ENCODE data around the gene GPS1. TPM values are rescaled to one million over a fixed set of nuclear protein-coding genes. Genes with fewer than 3 reads are reported as not detected.

The GPS1 gene
- total and polyA plus RNA-seq, 9 of the 15 experiments (the other 6 are each of a cell fraction or from before 2014, with no cell fraction given) = 3.1 to 167 (median 69.9) TPM

DNA sequence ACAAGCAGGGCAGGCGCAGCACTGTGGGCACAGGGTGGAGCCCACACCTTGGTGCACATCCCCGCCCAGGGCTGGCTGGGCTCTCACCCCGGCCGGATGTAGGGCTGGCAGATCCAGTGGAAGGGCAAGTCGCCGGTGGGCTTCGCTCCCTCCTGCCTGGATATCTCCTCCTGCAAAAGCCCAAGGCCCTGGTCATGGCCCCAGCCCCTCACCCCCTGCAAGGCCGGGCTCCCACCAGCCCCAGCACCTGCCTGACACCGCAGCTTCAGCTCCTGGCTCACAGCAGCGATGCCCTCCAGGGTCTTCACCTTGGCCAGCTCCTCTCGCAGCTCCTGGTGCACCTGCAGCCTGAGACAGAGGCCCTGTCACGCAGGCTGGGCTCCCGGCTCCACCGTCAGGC, 8.9 kb downstream of the GPS1 start:
- peaks cover 7% of the 10 kb centered on the region for H4K20me1 ChIP-seq (replicated peaks; ENCODE audit: control insufficient read depth, insufficient read depth, low read length)
- H3K4me1 ChIP-seq (replicated peaks in 1 of 2; ENCODE audit: control insufficient read depth in 2 of 2, insufficient read depth in 2 of 2, low read length in 2 of 2) = peaks cover 3 to 88% of the 10 kb centered on the region in 2 experiments; a peak in 3 of 5 replicates
- intact Hi-C loops (cut with micrococcal nuclease) (no loop called here), in situ Hi-C loops (cut with MboI) (no loop called here)
- no peaks in the 10 kb centered on the region for H3K27me3 ChIP-seq (ENCODE audit: control insufficient read depth in 2 of 2, insufficient read depth in 2 of 2, low read length in 2 of 2)
- H3K27ac ChIP-seq (ENCODE audit: extremely low read depth, low read depth, low read length) = no peak overlapping the region
- no peaks in the 10 kb centered on the region for H3K9me3 ChIP-seq (replicated peaks; ENCODE audit: control insufficient read depth, insufficient read depth, low read depth, low read length)
- no peak for FAIRE-seq
- POLR2A ChIA-PET = interaction anchor here (0.6 to 2.5 kb wide), 7 partner anchors 10 to 127 kb away, joined by 3 to 11 read pairs (median 3); partner anchors contain the start of gene DCXR
- H3K9ac ChIP-seq (ENCODE audit: insufficient read depth in 1 of 2, low read depth in 2 of 2, low read length in 2 of 2) = peak overlapping the region in 1 of 2 experiments; percentile 65; a peak in 2 of 4 replicates
- H3K79me2 ChIP-seq (ENCODE audit: control insufficient read depth, insufficient read depth, low read length) = peaks cover 24% of the 10 kb centered on the region
- ATAC-seq = no peak
- H3K4me2 ChIP-seq (ENCODE audit: insufficient read depth, low read length) = no peak overlapping the region
- H3K9me1 ChIP-seq (ENCODE audit: control insufficient read depth, insufficient read depth, low read length) = no peaks in the 10 kb centered on the region
- H2AFZ ChIP-seq (ENCODE audit: low read depth, low read length) = no peak overlapping the region
- DNase-seq (ENCODE audit: extremely low read depth in 1 of 4, low spot score in 3 of 4) = no peak
- WGBS (ENCODE audit: insufficient coverage, low coverage, missing lambda C conversion rate) = 98% methylated on average over 9 of the region's 14 CpGs
- TF ChIP-seq, protein P1, sequence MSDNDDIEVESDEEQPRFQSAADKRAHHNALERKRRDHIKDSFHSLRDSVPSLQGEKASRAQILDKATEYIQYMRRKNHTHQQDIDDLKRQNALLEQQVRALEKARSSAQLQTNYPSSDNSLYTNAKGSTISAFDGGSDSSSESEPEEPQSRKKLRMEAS (CRISPR knock-in tag; IDR thresholded peaks at IDR 0.05) = no peak
- peak; percentile 9 for TF ChIP-seq POLR2G (IDR thresholded peaks at IDR 0.05; ENCODE audit: low read depth, low read length)
- TF ChIP-seq RBFOX2 (IDR thresholded peaks at IDR 0.05; ENCODE audit: low read depth, low read length) = peak; percentile 53; the same call in 1 of the 2 replicates
- peak; percentile 30 for TF ChIP-seq FIP1L1 (IDR thresholded peaks at IDR 0.05; ENCODE audit: low read depth, low read length, poor library complexity, severe bottlenecking)
- TF ChIP-seq ZNF175 (CRISPR knock-in tag; IDR thresholded peaks at IDR 0.05; ENCODE audit: low read depth) = no peak
- no TSS peak for BruUV-seq (replicated peaks)
- no peak overlapping the region for H3K4me3 ChIP-seq
- H3K36me3 ChIP-seq (ENCODE audit: control insufficient read depth, insufficient read depth, low read length) = peaks cover 88% of the 10 kb centered on the region; the same call in 2 of the 3 replicates
- CTCF ChIA-PET (ENCODE audit: low intra/inter-chr PET ratio) = no interaction called here

Data from K562 (cell line).